Gastrocnemius medialis (tissue), 4 donors: ENCODE results near the gene YOD1.

Experiments used
- CTCF ChIP-seq, 5 experiments: fragments of 450-650 bp in 3 of 5; fragments of 200-600 bp in 2 of 5; sonication (generic) in 2 of 5; IDR thresholded peaks in 4 of 5; conservative IDR thresholded peaks in 1 of 5; 1 replicate in 4 of 5; 2 replicates in 1 of 5; pipeline ENCODE4 v1.5.1; 2016 to 2019; ENCODE audit warnings: antibody characterized with exemption in 5 of 5, mild to moderate bottlenecking in 3 of 5, moderate library complexity in 3 of 5
- POLR2A ChIP-seq, 2 donors: fragments of 450-650 bp; IDR thresholded peaks; one replicate each; pipeline ENCODE4 v1.6.1; 2017; ENCODE audit warnings: antibody characterized with exemption in 2 of 2, mild to moderate bottlenecking in 2 of 2, moderate library complexity in 2 of 2

GRCh38 chr1:207077470-207078377 lies 26.7 kb upstream of the YOD1 start:
- TF ChIP-seq CTCF (IDR thresholded peaks at IDR 0.05 in 4 of 5, conservative IDR thresholded peaks at IDR 0.05 in 1 of 5) (peak; percentile 78 to 94 (median 85)), POLR2A (IDR thresholded peaks at IDR 0.05) (no peak)
